Measurements from ENCODE around the gene CTSO. TPM values are rescaled to one million over a fixed set of nuclear protein-coding genes. Genes with fewer than 3 reads are reported as not detected.

The CTSO gene
- total RNA-seq, 2 experiments from 2014 or later: 3.7 to 3.8 TPM

DNA sequence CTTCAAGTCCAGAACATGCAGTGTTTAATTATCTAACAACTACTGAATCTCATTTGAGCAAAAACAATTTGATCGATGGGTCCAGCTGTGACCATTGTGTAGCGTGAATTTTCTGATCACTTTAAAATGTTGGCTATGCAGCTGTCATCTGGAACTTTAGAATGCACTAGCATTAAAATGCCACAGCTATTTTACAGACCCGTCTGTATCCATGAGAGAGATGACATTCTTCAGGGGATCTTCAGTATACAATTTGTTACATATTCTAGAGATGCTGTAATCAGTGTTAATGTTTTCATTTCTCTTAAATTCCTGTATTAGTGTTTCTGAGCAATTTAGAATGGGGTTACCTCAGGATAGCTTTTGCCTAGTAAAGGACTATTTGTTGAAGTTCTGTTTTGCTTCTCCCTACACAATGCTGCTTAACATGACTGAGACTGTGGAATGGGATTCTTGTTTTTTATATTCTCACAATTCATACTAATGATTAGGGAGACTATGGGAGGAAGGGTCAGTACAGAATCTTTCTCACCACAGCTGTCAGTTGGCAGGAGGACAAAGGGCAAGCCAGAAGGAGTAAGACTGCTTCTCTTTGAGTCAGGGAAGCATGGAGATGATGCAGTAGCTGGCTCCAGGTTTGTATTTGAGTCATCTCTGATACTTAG is 13.2 kb upstream of the CTSO start:
- DNase-seq (no peak), ATAC-seq (ENCODE audit: poor library complexity) (no peak)
- POLR2A ChIA-PET: no interaction called here
- H3K36me3 Mint-ChIP-seq (ENCODE audit: low read depth): no peaks in the 10 kb centered on the region
- H3K9me3 Mint-ChIP-seq: no peaks in the 10 kb centered on the region
- TF ChIP-seq, protein P1, sequence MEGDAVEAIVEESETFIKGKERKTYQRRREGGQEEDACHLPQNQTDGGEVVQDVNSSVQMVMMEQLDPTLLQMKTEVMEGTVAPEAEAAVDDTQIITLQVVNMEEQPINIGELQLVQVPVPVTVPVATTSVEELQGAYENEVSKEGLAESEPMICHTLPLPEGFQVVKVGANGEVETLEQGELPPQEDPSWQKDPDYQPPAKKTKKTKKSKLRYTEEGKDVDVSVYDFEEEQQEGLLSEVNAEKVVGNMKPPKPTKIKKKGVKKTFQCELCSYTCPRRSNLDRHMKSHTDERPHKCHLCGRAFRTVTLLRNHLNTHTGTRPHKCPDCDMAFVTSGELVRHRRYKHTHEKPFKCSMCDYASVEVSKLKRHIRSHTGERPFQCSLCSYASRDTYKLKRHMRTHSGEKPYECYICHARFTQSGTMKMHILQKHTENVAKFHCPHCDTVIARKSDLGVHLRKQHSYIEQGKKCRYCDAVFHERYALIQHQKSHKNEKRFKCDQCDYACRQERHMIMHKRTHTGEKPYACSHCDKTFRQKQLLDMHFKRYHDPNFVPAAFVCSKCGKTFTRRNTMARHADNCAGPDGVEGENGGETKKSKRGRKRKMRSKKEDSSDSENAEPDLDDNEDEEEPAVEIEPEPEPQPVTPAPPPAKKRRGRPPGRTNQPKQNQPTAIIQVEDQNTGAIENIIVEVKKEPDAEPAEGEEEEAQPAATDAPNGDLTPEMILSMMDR (IDR thresholded peaks at IDR 0.05): no peak
- Histone ChIP-seq H3K27ac (ENCODE audit: low read depth in 1 of 2, low read length in 2 of 2) (no peak overlapping the region), H3K27me3 (ENCODE audit: control insufficient read depth in 1 of 2, insufficient read depth in 2 of 2, low read length in 2 of 2) (peaks cover 0 to 6% of the 10 kb centered on the region in 2 experiments), H3K36me3 (ENCODE audit: insufficient read depth, low read length) (no peaks in the 10 kb centered on the region), H3K4me3 (ENCODE audit: low read length) (no peak overlapping the region), H3K4me1 (ENCODE audit: insufficient read depth, low read length) (no peaks in the 10 kb centered on the region), H3K9me3 (ENCODE audit: control insufficient read depth in 1 of 2, insufficient read depth in 1 of 2, low read length in 2 of 2) (peaks cover 0 to 3% of the 10 kb centered on the region in 2 experiments)
- H3K4me1 Mint-ChIP-seq (ENCODE audit: low read depth): peaks cover 8% of the 10 kb centered on the region
- no peak overlapping the region for H3K27ac Mint-ChIP-seq
- CTCF ChIA-PET: interaction anchor here (1.4 kb wide), 1 partner anchor 8 kb away, joined by 4 read pairs; no protein-coding TSS in a partner anchor
- intact Hi-C loops (cut with DNase I, micrococcal nuclease): no loop called here
- H3K27me3 Mint-ChIP-seq: peaks cover 33% of the 10 kb centered on the region
- no peak overlapping the region for H3K4me3 Mint-ChIP-seq

DNA sequence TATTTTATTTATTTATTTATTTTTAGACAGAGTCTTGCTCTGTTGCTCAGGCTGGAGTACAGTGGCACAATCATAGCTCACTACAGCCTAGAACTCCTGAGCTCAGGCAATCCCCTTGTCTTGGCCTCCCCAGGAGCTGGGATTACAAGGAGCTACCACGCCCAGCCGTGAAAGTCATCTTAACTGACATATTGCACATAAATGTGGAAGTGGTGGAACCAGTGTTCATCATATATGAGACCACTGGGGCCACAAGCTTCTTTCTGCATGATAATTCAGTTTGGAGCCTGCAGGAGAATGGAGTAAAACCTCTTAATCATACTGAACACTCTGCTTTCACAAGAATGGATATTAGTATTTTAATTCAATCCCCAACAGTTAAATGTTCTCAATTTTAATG is 12.5 kb upstream of the CTSO start:
- CTCF ChIA-PET: interaction anchor here (1.4 kb wide), 1 partner anchor 9 kb away, joined by 4 read pairs; no protein-coding TSS in a partner anchor
- H3K27ac Mint-ChIP-seq: no peak overlapping the region

DNA sequence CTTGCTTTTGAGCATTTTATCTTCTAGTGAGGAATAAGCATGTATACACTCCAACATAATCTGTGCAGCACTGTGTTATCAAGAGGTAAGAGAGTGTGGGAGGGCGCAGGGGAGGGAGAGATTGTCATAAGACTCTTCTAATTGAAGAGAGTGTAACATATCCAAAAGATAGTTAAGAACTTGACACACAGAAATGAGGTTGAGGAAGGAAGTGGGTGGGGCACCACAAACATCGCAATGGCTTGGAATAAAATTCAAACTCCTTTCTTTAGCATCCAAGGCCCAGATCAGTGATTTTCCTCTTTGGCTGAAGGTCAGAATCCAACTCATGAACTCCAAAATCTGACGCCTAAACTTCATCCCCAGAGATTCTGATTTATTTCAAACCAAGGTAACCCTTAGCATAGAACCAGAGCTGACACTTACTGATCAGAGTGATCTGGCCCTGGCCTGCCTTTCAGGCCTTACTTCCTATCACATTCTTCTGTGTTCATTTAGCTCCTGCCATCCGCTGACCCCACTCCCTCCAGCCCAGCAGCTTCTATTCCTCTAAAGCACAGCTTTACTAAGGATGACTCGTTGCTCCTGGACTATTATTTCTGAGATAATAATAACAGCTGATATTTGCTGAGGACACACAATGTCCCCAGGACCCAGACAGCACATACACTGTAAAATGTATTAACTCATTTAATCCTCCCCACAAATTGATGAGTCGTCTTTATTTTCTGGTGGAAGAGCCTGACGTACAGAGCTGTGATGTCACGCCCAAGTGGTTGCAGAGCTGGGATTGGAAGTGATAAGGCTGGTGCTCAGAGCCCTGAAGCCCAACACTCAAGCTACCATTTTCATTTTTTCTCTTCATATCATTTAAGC is 10.6 kb upstream of the CTSO start:
- TF ChIP-seq, protein P1 (IDR thresholded peaks at IDR 0.05): no peak
- ChIA-PET POLR2A (no interaction called here), CTCF (no interaction called here)
- no peak overlapping the region for H3K4me3 Mint-ChIP-seq
- H3K36me3 Mint-ChIP-seq (ENCODE audit: low read depth): no peaks in the 10 kb centered on the region
- H3K4me1 ChIP-seq (ENCODE audit: insufficient read depth, low read length): no peaks in the 10 kb centered on the region
- intact Hi-C loops (cut with DNase I, micrococcal nuclease): no loop called here
- H3K9me3 Mint-ChIP-seq: no peaks in the 10 kb centered on the region
- ATAC-seq (ENCODE audit: poor library complexity) (no peak), DNase-seq (no peak)
- peaks cover 0 to 2% of the 10 kb centered on the region in 2 experiments for H3K27me3 ChIP-seq (ENCODE audit: control insufficient read depth in 1 of 2, insufficient read depth in 2 of 2, low read length in 2 of 2)
- no peaks in the 10 kb centered on the region for H3K36me3 ChIP-seq (ENCODE audit: insufficient read depth, low read length)
- peaks cover 8% of the 10 kb centered on the region for H3K4me1 Mint-ChIP-seq (ENCODE audit: low read depth)
- H3K4me3 ChIP-seq (ENCODE audit: low read length): no peak overlapping the region
- no peak overlapping the region for H3K27ac Mint-ChIP-seq
- H3K9me3 ChIP-seq (ENCODE audit: control insufficient read depth in 1 of 2, insufficient read depth in 1 of 2, low read length in 2 of 2): peaks cover 0 to 3% of the 10 kb centered on the region in 2 experiments
- no peak overlapping the region for H3K27ac ChIP-seq (ENCODE audit: low read depth in 1 of 2, low read length in 2 of 2)
- H3K27me3 Mint-ChIP-seq: peaks cover 24% of the 10 kb centered on the region

More for the DNA sequence above, 12.5 kb upstream of the CTSO start:
- peaks cover 0 to 3% of the 10 kb centered on the region in 2 experiments for H3K9me3 ChIP-seq (ENCODE audit: control insufficient read depth in 1 of 2, insufficient read depth in 1 of 2, low read length in 2 of 2)
- no peak overlapping the region for H3K4me3 Mint-ChIP-seq
- no peaks in the 10 kb centered on the region for H3K36me3 ChIP-seq (ENCODE audit: insufficient read depth, low read length)
- H3K27ac ChIP-seq (ENCODE audit: low read depth in 1 of 2, low read length in 2 of 2): no peak overlapping the region
- POLR2A ChIA-PET: no interaction called here
- TF ChIP-seq, protein P1 (IDR thresholded peaks at IDR 0.05): no peak
- H3K27me3 ChIP-seq (ENCODE audit: control insufficient read depth in 1 of 2, insufficient read depth in 2 of 2, low read length in 2 of 2): peaks cover 0 to 6% of the 10 kb centered on the region in 2 experiments
- no peak for ATAC-seq (ENCODE audit: poor library complexity)
- no peak for DNase-seq
- H3K27me3 Mint-ChIP-seq: peaks cover 31% of the 10 kb centered on the region
- no peak overlapping the region for H3K4me3 ChIP-seq (ENCODE audit: low read length)
- peaks cover 8% of the 10 kb centered on the region for H3K4me1 Mint-ChIP-seq (ENCODE audit: low read depth)
- H3K9me3 Mint-ChIP-seq: no peaks in the 10 kb centered on the region
- no peaks in the 10 kb centered on the region for H3K4me1 ChIP-seq (ENCODE audit: insufficient read depth, low read length)
- H3K36me3 Mint-ChIP-seq (ENCODE audit: low read depth): no peaks in the 10 kb centered on the region
- intact Hi-C loops (cut with DNase I, micrococcal nuclease): no loop called here
